ENCODE data around the gene MANSC4.
A peak's percentile ranks its signal among the peaks of the same experiment; 100 is the strongest.
"Not testable (repeated sequence)": the region's sequence is repeated elsewhere in the genome, so short reads cannot be mapped to it uniquely, and the experiment has no call there.

MANSC4 gene

GRCh38 chr12:27754795-27755194, 25.2 kb downstream of the MANSC4 start:
- DNase-seq (ENCODE audit: low read depth, low spot score), result no peak

GRCh38 chr12:27751386-27752047, 28.5 kb downstream of the MANSC4 start:
- DNase-seq (ENCODE audit: low read depth, low spot score), result no peak

GRCh38 chr12:27747111-27747820, 32.8 kb downstream of the MANSC4 start:
- DNase-seq (ENCODE audit: low read depth, low spot score), result no peak

GRCh38 chr12:27745734-27746133, 34.3 kb downstream of the MANSC4 start:
- not testable (repeated sequence) for DNase-seq (ENCODE audit: low read depth, low spot score)

- no peak for DNase-seq (ENCODE audit: low read depth, low spot score)
Observed at GRCh38 chr12:27743601-27744000, 36.4 kb downstream of the MANSC4 start.

- DNase-seq (ENCODE audit: low read depth, low spot score), result not testable (repeated sequence)
Observed at GRCh38 chr12:27734321-27734720, 45.7 kb downstream of the MANSC4 start.

- no peak for DNase-seq (ENCODE audit: low read depth, low spot score)
Observed at GRCh38 chr12:27733791-27734190, 46.2 kb downstream of the MANSC4 start.

- peak; percentile 55 for DNase-seq (ENCODE audit: low read depth, low spot score)
Observed at GRCh38 chr12:27733052-27733656, 46.9 kb downstream of the MANSC4 start.

GRCh38 chr12:27732281-27732680, 47.8 kb downstream of the MANSC4 start:
- peak; percentile 9 for DNase-seq (ENCODE audit: low read depth, low spot score)

GRCh38 chr12:27730097-27730588, 49.9 kb downstream of the MANSC4 start:
- no peak for DNase-seq (ENCODE audit: low read depth, low spot score)

- DNase-seq (ENCODE audit: low read depth, low spot score), result no peak
Observed at GRCh38 chr12:27723212-27723611, 56.8 kb downstream of the MANSC4 start.
